Measurements from ENCODE around the gene UMAD1.
A peak's percentile ranks its signal among the peaks of the same experiment; 100 is the strongest.

UMAD1 gene

DNA sequence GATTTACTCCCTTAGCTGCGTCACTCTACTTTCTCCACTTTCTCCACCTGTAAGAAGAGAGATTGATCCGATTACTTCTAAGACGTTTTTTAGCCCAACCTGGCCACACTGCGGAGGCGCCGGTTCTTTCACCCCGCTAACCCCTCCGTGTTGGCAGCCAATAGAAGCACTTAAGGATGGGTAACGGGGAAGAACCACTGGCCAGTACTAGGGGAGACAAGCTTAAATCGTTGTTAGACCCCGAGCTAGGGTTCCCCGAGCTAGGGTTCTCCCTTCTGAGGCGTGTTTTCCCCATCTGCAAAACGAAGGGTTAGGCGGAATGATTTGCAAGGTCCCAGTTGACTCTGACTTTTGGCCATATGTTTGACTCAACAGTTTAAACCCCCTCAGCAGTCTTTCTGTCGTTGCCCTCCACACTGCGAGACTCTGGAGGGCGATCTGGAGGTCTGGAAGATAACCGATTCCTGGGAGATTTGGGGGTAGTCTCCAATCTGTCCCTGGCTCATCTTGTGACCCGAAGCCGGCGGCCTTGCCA, 644 bp downstream of the UMAD1 start:
- Histone ChIP-seq H3K4me1 (ENCODE audit: control insufficient read depth in 1 of 2, insufficient read depth in 2 of 2, low read length in 2 of 2) (peaks cover 0 to 5% of the 10 kb centered on the region in 2 experiments), H2BK5ac (ENCODE audit: low read depth, low read length, poor library complexity) (peak overlapping the region; percentile 0), H3K18ac (ENCODE audit: low read length) (peak overlapping the region; percentile 19), H3K79me2 (ENCODE audit: control insufficient read depth, insufficient read depth, low read length, poor library complexity) (peaks cover 5% of the 10 kb centered on the region), H3K23ac (ENCODE audit: low read length) (no peak overlapping the region), H3K9me3 (ENCODE audit: insufficient read depth, low read depth, low read length) (no peaks in the 10 kb centered on the region), H2BK12ac (ENCODE audit: low read length) (no peak overlapping the region), H3K4me2 (ENCODE audit: low read length) (peak overlapping the region; percentile 86), H3K27me3 (ENCODE audit: insufficient read depth, low read length) (no peaks in the 10 kb centered on the region), H3K79me1 (ENCODE audit: low read length) (peaks cover 10% of the 10 kb centered on the region), H3K9ac (ENCODE audit: low read length) (peak overlapping the region; percentile 39), H3K4ac (ENCODE audit: low read depth, low read length) (no peak overlapping the region), H3K27ac (ENCODE audit: low read depth, low read length) (peak overlapping the region; percentile 23), H3K36me3 (ENCODE audit: control insufficient read depth in 1 of 2, insufficient read depth in 2 of 2, low read length in 2 of 2) (no peaks in the 10 kb centered on the region), H2AK5ac (ENCODE audit: low read length) (no peak overlapping the region), H4K8ac (ENCODE audit: low read depth, low read length) (peak overlapping the region; percentile 44), H3K14ac (ENCODE audit: low read length) (peak overlapping the region; percentile 73), H4K12ac (ENCODE audit: low read depth, low read length) (peak overlapping the region; percentile 6), H4K91ac (ENCODE audit: low read depth, low read length) (peak overlapping the region; percentile 28), H2BK120ac (ENCODE audit: insufficient read depth, low read length, poor library complexity) (no peak overlapping the region), H3K4me3 (ENCODE audit: low read depth, low read length) (peak overlapping the region; percentile 80), H2AFZ (ENCODE audit: insufficient read depth, low read length, poor library complexity) (peak overlapping the region; percentile 20)
- peak in 1 of 2 donors; percentile 0 for DNase-seq
- no CpG with 5 or more reads among the region's 22 CpGs for WGBS (ENCODE audit: extremely low coverage, insufficient coverage, insufficient read length)

- Histone ChIP-seq H2AFZ (ENCODE audit: insufficient read depth, low read length, poor library complexity) (no peak overlapping the region), H3K79me1 (ENCODE audit: low read length) (peaks cover 10% of the 10 kb centered on the region), H3K79me2 (ENCODE audit: control insufficient read depth, insufficient read depth, low read length, poor library complexity) (peaks cover 5% of the 10 kb centered on the region), H2AK5ac (ENCODE audit: low read length) (no peak overlapping the region), H4K12ac (ENCODE audit: low read depth, low read length) (no peak overlapping the region), H3K9me3 (ENCODE audit: insufficient read depth, low read depth, low read length) (no peaks in the 10 kb centered on the region), H2BK5ac (ENCODE audit: low read depth, low read length, poor library complexity) (no peak overlapping the region), H4K91ac (ENCODE audit: low read depth, low read length) (no peak overlapping the region), H3K18ac (ENCODE audit: low read length) (no peak overlapping the region), H3K4ac (ENCODE audit: low read depth, low read length) (no peak overlapping the region), H3K23ac (ENCODE audit: low read length) (no peak overlapping the region), H3K9ac (ENCODE audit: low read length) (no peak overlapping the region), H3K4me2 (ENCODE audit: low read length) (no peak overlapping the region), H2BK120ac (ENCODE audit: insufficient read depth, low read length, poor library complexity) (no peak overlapping the region), H2BK12ac (ENCODE audit: low read length) (no peak overlapping the region), H3K36me3 (ENCODE audit: control insufficient read depth in 1 of 2, insufficient read depth in 2 of 2, low read length in 2 of 2) (no peaks in the 10 kb centered on the region), H4K8ac (ENCODE audit: low read depth, low read length) (no peak overlapping the region), H3K4me1 (ENCODE audit: control insufficient read depth in 1 of 2, insufficient read depth in 2 of 2, low read length in 2 of 2) (peaks cover 0 to 5% of the 10 kb centered on the region in 2 experiments), H3K4me3 (ENCODE audit: low read depth, low read length) (no peak overlapping the region), H3K14ac (ENCODE audit: low read length) (no peak overlapping the region), H3K27ac (ENCODE audit: low read depth, low read length) (no peak overlapping the region), H3K27me3 (ENCODE audit: insufficient read depth, low read length) (no peaks in the 10 kb centered on the region)
- no peak for DNase-seq
- no CpG with 5 or more reads among the region's 6 CpGs for WGBS (ENCODE audit: extremely low coverage, insufficient coverage, insufficient read length)
Measured at GRCh38 chr7:7642081-7642480, 1.5 kb downstream of the UMAD1 start.

DNA sequence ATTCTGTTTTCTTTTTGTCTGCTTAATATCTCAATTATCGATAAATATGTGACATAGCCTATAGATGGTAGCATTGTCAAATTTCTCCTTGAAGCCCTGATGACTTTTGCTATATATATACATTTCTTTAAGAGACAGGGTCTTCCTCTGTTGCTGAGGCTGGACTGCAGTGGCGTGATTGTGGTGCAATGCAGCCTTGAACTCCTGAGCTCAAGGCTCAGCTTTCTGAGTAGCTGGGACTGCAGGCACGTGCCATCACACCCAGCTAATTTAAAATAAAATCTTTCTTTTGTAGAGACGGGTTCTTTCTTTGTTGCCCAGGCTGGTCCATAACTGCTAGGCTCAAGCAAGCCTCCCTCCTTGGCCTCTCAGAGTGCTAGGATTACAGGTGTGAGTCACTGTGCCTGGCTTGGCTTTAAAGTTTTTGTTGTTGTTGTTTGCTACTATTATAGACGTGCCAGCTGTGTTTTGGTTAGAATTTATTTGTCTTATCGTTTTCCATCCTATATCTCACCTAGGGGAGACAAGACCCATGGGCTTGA, 7.0 kb downstream of the UMAD1 start:
- Histone ChIP-seq H2AK5ac (ENCODE audit: low read length) (no peak overlapping the region), H3K14ac (ENCODE audit: low read length) (no peak overlapping the region), H3K4me2 (ENCODE audit: low read length) (no peak overlapping the region), H3K36me3 (ENCODE audit: control insufficient read depth in 1 of 2, insufficient read depth in 2 of 2, low read length in 2 of 2) (no peaks in the 10 kb centered on the region), H2AFZ (ENCODE audit: insufficient read depth, low read length, poor library complexity) (no peak overlapping the region), H3K23ac (ENCODE audit: low read length) (no peak overlapping the region), H3K4ac (ENCODE audit: low read depth, low read length) (no peak overlapping the region), H2BK120ac (ENCODE audit: insufficient read depth, low read length, poor library complexity) (no peak overlapping the region), H4K91ac (ENCODE audit: low read depth, low read length) (no peak overlapping the region), H3K27ac (ENCODE audit: low read depth, low read length) (no peak overlapping the region), H3K79me1 (ENCODE audit: low read length) (no peaks in the 10 kb centered on the region), H2BK12ac (ENCODE audit: low read length) (no peak overlapping the region), H3K4me3 (ENCODE audit: low read depth, low read length) (no peak overlapping the region), H3K18ac (ENCODE audit: low read length) (no peak overlapping the region), H3K79me2 (ENCODE audit: control insufficient read depth, insufficient read depth, low read length, poor library complexity) (no peaks in the 10 kb centered on the region), H3K9ac (ENCODE audit: low read length) (no peak overlapping the region), H4K8ac (ENCODE audit: low read depth, low read length) (no peak overlapping the region), H3K9me3 (ENCODE audit: insufficient read depth, low read depth, low read length) (no peaks in the 10 kb centered on the region), H2BK5ac (ENCODE audit: low read depth, low read length, poor library complexity) (no peak overlapping the region), H3K27me3 (ENCODE audit: insufficient read depth, low read length) (no peaks in the 10 kb centered on the region), H4K12ac (ENCODE audit: low read depth, low read length) (no peak overlapping the region), H3K4me1 (ENCODE audit: control insufficient read depth in 1 of 2, insufficient read depth in 2 of 2, low read length in 2 of 2) (no peaks in the 10 kb centered on the region)
- no peak for DNase-seq
- WGBS (ENCODE audit: extremely low coverage, insufficient coverage, insufficient read length) = no CpG with 5 or more reads among the region's 6 CpGs

- Histone ChIP-seq H3K18ac (ENCODE audit: low read length) (no peak overlapping the region), H4K91ac (ENCODE audit: low read depth, low read length) (no peak overlapping the region), H3K79me1 (ENCODE audit: low read length) (no peaks in the 10 kb centered on the region), H2BK12ac (ENCODE audit: low read length) (no peak overlapping the region), H3K14ac (ENCODE audit: low read length) (no peak overlapping the region), H3K23ac (ENCODE audit: low read length) (no peak overlapping the region), H3K79me2 (ENCODE audit: control insufficient read depth, insufficient read depth, low read length, poor library complexity) (no peaks in the 10 kb centered on the region), H2AK5ac (ENCODE audit: low read length) (no peak overlapping the region), H4K12ac (ENCODE audit: low read depth, low read length) (no peak overlapping the region), H3K4ac (ENCODE audit: low read depth, low read length) (no peak overlapping the region), H2AFZ (ENCODE audit: insufficient read depth, low read length, poor library complexity) (no peak overlapping the region), H3K4me2 (ENCODE audit: low read length) (no peak overlapping the region), H3K4me3 (ENCODE audit: low read depth, low read length) (no peak overlapping the region), H3K4me1 (ENCODE audit: control insufficient read depth in 1 of 2, insufficient read depth in 2 of 2, low read length in 2 of 2) (no peaks in the 10 kb centered on the region), H3K9ac (ENCODE audit: low read length) (no peak overlapping the region), H3K9me3 (ENCODE audit: insufficient read depth, low read depth, low read length) (no peaks in the 10 kb centered on the region), H2BK120ac (ENCODE audit: insufficient read depth, low read length, poor library complexity) (no peak overlapping the region), H3K27ac (ENCODE audit: low read depth, low read length) (no peak overlapping the region), H3K27me3 (ENCODE audit: insufficient read depth, low read length) (no peaks in the 10 kb centered on the region), H3K36me3 (ENCODE audit: control insufficient read depth in 1 of 2, insufficient read depth in 2 of 2, low read length in 2 of 2) (no peaks in the 10 kb centered on the region), H2BK5ac (ENCODE audit: low read depth, low read length, poor library complexity) (no peak overlapping the region), H4K8ac (ENCODE audit: low read depth, low read length) (no peak overlapping the region)
- no peak for DNase-seq
- no CpG with 5 or more reads among the region's 2 CpGs for WGBS (ENCODE audit: extremely low coverage, insufficient coverage, insufficient read length)
Measured at GRCh38 chr7:7650682-7651206, 10.2 kb downstream of the UMAD1 start.

Data from trophoblast cell (in vitro differentiated cells and primary cell).